GM15510 (cell line): ENCODE results near the gene FBXO41.

Source experiments
- POLR2A ChIP-seq: IDR thresholded peaks from 3 replicates; pipeline ENCODE4 v1.6.1; 2011; ENCODE audit warnings: borderline replicate concordance; ENCODE audit not compliant: insufficient read length; ENCODE audit errors: extremely low read depth

The FBXO41 gene, protein sequence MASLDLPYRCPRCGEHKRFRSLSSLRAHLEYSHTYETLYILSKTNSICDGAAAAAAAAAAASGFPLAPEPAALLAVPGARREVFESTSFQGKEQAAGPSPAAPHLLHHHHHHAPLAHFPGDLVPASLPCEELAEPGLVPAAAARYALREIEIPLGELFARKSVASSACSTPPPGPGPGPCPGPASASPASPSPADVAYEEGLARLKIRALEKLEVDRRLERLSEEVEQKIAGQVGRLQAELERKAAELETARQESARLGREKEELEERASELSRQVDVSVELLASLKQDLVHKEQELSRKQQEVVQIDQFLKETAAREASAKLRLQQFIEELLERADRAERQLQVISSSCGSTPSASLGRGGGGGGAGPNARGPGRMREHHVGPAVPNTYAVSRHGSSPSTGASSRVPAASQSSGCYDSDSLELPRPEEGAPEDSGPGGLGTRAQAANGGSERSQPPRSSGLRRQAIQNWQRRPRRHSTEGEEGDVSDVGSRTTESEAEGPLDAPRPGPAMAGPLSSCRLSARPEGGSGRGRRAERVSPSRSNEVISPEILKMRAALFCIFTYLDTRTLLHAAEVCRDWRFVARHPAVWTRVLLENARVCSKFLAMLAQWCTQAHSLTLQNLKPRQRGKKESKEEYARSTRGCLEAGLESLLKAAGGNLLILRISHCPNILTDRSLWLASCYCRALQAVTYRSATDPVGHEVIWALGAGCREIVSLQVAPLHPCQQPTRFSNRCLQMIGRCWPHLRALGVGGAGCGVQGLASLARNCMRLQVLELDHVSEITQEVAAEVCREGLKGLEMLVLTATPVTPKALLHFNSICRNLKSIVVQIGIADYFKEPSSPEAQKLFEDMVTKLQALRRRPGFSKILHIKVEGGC

DNA sequence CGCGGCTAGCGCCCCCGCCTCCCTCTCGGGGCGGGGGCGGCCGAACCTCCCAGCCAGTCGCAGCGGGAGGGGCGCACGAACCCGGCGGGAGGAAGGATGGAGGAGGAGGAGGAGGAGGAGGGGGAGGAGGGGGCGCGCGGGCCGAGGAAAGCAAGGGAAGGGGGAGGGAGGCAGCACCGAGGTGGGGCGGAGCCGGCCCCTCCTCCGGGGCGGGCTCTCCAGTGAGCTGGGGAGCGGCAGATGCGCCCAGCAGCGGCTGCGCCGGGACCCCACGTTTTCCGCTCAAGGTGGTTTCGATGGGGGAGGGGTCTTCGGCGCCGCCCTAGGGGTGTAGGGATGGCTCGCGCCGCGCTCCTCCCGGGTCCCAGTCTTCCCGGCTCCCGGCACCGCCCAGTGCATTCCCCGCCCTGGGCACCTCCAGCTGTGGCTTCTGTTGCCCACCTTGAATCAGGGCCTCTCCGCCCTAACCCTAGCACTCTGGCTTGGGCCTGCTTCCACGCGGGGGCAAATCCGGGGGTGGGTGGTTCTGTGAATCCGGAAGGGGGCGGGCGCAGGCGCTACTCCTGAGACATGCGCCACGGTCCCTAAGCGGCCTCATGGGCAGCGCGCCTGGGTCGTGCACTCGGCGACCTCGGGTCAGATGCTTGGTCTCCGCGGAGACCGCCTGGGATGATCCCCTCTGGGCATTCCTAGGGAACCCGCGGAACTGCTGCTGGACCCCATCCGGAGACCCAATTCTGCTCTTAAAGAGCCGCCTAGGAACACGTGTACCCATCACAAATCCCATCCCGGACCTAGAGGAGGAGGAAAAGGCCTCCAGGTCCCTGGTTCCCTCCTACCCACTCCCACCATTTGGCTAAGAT, at the start of gene FBXO41:
Gene FBXO41 (minus strand): TSS at position 183 of the 863 bp plus-strand sequence. CDS start 14,848 bp downstream, outside the sequence.
- TF ChIP-seq POLR2A: peak; percentile 58

DNA sequence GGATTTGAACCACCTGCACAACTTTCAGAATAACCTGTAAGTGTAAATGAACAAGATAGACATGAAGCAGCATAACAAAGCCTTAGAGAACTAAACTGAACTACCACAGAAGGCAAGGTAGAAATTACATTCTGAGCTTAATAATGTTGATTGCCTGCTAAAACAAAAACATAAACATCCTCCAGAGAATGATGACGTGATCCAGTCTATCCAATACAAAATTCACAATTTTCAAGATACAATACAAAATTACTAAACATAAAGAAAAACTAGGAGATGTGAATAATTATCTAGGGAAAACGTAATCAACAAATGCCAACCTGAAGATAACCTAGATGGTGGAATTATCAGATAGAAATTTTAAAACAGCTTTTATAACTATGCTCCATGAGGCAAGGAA, 49.8 kb upstream of the FBXO41 start:
- no peak for TF ChIP-seq POLR2A

DNA sequence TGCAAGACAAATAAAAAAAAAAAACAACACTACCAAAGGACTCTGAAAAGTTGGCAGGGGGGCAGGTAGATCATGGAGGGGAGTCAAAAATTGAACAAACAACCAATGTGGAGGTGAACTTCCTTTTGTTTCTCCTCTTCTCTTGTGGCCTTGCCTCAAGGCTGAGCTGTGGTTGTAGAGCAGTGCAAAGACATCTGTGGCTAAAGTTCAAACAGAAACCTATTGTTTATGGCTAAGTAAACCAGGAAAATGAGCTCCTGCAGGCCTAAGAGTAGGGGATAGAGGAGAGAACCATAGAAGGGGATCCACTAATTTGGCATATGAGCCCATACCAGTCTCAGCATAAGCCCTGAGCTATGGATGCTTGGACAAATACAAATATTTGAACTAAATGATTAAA, 49.3 kb upstream of the FBXO41 start:
- no peak for TF ChIP-seq POLR2A

DNA sequence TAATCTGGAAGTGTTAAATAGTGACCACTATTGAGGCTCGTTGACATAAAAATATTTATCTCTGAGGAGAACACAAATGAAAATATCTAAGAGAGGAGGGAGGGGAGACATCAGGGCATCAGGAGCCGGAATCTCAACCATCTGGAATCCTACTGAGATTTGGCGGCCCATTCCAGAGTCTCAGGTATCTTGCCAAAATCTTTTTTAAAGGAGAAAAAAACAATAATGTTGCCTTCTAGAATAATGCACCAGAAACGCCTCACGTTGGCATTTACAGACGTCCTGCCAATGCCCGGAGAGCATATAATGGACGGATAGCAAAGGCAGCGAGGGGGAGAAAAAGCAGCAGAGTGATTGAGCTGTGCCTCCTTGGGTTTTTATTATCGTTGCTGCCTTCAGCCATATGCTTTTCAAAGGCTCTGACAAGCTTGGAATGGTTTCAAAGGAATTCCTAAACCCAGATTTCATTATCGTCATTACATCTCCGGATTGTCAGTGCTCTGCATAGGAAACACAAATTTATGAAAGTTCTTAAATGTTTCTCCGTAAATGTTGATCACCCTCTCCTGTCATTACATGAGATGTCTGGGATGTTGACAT, 39.9 kb upstream of the FBXO41 start:
- TF ChIP-seq POLR2A: no peak

DNA sequence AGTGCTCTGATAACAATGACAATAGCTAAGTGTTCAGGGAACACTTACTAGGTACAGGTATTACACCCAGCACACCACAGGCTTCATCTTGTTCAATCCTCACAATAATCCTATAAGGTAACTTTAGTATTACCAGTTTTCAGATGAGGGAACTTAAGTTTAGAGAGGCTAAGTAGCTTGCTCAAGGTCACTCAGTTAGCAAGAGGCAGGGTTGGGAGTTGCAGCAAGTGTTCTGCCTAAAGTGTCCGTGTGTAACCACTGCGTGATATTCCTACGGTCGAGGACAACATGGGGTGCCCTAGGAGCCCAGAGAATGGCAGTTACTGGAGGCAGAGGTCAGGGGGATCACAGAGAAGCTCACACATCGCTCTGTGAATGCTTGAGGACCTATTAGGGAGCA, 39.3 kb upstream of the FBXO41 start:
- no peak for TF ChIP-seq POLR2A

DNA sequence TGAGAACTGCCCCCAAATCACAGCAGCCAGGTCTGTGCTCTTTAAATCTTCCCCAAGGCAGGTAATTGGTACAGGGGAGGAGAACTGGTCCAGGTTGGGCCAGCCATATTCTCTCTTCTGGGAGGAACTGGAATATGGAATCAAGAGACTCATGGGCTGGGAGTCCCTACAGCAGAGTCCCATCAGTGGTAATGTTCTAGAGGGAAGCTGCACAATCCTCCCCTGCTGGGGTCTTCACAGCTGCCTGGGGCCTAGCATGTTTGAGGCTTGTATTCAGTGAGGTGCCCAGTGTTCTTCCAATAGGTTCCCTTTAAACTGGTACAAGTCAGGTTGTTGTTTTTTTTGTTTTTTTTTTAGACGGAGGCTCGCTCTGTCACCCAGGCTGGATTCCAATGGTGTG, 30.2 kb upstream of the FBXO41 start:
- no peak for TF ChIP-seq POLR2A

DNA sequence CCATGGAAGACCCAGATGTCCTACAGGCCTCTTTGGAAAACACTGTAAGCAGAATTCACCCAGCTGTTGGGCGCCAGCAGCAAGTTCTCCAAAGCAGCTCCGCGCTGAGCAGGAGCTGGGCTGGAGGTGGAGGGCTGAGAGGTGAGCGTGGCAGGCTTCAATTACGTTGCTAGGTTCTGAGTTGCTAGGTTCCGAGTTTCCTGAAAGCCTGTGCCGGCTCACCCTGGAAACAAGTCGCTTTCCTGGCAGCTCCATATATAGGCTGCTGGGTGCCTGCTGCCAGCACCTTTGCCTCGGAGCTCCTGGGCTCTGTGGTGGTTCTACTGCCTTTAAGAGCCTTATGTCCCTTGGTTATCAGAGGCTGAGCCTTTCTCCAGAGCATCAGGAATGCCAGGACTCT, 23.4 kb upstream of the FBXO41 start:
- no peak for TF ChIP-seq POLR2A

DNA sequence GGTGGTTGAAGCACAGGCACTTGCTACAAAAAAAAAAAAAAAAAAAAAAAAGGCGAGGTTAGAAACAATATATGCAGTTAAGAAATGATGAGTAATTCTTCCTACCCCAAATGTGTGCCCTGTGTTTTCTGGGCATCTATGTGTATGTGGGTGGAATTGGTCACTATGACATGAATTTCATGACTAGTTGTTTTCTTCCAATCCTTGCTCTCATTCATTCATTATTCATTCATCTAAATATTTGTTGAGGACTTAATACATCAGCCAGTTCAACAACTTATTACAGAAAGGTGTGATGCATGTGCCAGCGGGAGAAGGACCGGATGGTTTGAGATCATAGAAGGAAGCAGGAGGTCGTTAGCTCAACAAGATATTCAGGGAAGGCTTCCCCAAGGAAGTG, 17.4 kb upstream of the FBXO41 start:
- no peak for TF ChIP-seq POLR2A

DNA sequence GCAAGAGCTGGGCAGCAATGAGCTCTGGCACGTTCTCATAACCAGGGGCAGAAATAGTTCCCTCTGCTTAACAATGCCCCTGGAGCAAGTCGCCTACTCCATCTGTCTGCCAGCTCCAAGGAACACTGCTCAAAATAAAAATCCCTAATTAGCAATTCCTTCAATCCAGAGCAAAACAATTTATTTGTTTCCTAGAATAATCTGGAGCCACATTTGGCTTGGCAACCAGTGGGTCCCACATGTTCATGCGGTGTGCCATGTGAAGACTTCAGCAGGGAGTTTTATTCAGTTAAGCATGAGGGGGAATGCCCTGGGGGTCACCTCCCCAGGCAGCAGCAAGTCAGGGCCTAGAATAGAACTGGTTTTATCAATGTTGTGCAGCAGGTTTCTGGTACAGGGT, 16.6 kb upstream of the FBXO41 start:
- TF ChIP-seq POLR2A: no peak

DNA sequence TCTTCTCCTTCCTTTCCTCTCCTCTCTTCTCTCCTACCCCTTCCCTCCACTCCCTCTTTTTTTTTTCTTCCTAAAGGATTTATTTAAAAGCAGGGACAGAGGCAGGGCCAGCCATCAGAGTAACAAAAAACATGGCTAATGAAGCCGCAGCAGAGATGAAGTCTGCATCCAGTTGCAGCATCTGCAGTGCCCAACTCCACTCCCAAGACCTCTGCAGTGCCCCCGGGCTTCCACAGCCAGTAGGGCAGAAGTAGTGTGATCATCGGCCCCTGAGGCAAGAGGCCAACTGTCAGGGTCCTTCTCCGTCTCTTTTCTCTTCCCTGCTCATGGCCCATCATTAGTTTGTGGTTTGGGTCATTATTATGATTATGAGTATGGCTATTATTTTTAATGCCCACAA, 13.3 kb upstream of the FBXO41 start:
- TF ChIP-seq POLR2A: no peak

DNA sequence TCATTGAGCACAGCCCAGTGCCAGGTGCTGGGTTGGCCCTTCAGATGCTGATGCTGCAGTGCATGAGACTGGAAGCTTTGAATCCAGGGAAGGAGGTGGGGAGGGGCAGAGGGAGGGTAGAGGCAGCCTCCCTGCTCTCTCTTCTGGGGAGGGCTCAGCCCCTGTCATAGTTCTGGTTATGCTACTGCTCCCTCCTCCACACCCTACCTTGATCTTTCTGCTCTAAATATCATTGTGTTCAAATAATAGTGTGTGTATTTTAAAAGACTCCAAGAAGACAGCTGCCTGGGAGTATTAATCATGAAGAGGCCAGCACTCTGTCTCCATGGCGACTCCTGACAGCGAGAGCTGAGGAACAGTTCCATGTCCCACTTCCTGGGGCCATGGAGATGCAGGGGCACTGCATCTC, 12.9 kb upstream of the FBXO41 start:
- TF ChIP-seq POLR2A: no peak

DNA sequence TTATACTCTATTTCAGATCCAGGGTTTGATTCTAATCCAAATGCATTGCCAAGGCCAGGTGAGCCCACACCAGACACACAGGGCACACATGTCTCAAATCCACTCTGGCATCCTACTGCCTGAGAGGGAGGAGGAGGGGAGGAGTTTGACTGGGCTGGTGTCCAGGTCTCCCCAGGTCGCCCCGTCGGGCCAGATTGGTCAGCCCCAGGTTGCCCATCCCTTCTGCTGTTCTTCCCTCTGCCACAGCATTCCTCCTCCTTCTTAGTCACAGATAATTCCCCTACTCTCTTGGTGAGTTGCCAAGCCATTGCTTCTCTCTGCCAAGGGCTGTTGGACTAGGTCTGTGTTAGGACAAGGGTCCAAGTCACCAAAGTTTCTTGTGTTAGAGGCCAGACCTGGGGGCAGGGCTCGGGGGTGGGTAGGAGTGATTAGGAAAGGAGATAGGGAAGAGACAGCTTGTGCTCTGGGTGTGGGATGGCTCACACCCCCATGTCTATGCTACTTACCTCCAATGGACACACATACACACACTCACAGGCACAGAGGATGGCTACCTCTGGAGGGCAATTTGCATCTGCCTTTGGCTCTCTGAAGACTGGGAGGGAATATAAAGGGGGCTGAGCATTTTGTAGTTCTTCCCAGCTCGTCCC, 11.6 kb upstream of the FBXO41 start:
- TF ChIP-seq POLR2A: no peak

DNA sequence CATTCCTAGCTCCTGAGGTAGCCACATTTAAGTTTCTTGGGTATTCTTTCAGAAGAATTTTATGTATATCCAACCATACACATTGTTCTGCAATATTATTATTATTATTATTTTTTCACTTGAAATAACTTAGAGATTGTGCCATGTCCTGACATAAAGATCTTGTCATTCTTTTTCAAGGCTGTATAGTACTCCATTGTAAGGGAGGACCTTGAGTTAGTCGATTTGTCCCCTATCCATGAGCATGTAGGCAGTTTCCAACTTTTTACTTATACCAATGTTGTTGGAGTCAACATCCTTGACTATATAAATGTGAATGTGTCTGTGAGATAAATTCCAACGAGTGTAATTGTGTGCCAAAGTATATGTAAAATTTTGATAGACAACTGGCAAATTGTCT, 10.0 kb upstream of the FBXO41 start:
- no peak for TF ChIP-seq POLR2A
